ENCODE data around the gene ZNF644. TPM values are rescaled to one million over a fixed set of nuclear protein-coding genes. Genes with fewer than 3 reads are reported as not detected.

Gene ZNF644
- total RNA-seq, 1 experiment from 2014 or later = 55.9 TPM

DNA sequence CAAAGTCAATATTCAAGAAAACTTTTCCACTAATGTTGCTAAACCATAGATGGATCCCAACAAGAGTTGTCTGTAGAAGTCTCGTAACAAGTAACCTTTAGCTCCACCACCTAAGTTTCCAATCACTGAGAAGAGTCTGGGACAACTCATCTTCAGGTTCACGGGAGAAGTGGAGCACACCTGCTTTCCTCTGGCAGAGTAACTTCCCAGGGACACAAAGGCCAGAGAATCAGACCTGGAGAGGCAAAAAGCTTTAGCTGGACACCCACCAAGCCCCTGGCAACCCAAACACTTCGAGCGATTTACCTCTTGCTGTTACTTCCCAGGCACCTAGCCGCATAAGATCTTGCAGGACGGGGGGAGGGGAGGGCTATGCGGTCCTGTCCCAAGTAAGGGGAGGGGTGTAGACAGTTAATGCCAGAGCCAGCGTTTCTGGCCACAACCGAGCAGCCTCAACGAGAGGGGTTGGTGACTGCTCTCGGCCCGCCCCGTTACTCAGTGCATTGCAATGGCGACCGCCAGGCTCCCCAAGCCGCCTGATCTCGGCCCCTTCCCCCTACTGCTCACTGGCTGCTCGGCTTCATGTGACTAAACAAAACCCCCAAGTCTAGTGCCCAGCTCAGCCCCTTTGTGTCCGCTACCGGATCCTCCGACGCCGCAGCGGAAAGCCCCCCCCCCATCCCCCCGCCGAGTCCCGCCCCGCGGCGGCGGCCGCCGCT, 709 bp downstream of the ZNF644 start:
- no peak overlapping the region for H2AFZ ChIP-seq (ENCODE audit: low read depth, low read length, poor library complexity, severe bottlenecking)
- ChIA-PET POLR2A (interaction anchor here (0.7 to 1.3 kb wide), 3 partner anchors 9 to 47 kb away, joined by 4 to 6 read pairs (median 4); no protein-coding TSS in a partner anchor), RAD21 (ENCODE audit: low non-redundant PET in 1 of 2, low total read pairs in 2 of 2, uncharacterized antibody in 2 of 2, unreplicated experiment in 2 of 2) (no interaction called here), CTCF (no interaction called here)
- H3K9me3 ChIP-seq (ENCODE audit: control insufficient read depth in 1 of 2, insufficient read depth in 1 of 2, low read depth in 1 of 2, low read length in 2 of 2) = no peaks in the 10 kb centered on the region
- ATAC-seq = peak; percentile 64
- H3K9ac ChIP-seq (ENCODE audit: low read length) = peak overlapping the region; percentile 90
- H3K27me3 ChIP-seq (ENCODE audit: insufficient read depth, low read length) = no peaks in the 10 kb centered on the region
- H3K27ac ChIP-seq (ENCODE audit: low read depth, low read length) = peak overlapping the region; percentile 96
- H3K4me2 ChIP-seq (ENCODE audit: low read length) = peak overlapping the region; percentile 81
- no TSS peak for BruUV-seq (replicated peaks)
- peaks cover 60% of the 10 kb centered on the region for H3K79me2 ChIP-seq (ENCODE audit: insufficient read depth, low read length)
- TF ChIP-seq JUND (IDR thresholded peaks at IDR 0.05) = no peak
- TF ChIP-seq YY1 (IDR thresholded peaks at IDR 0.05; ENCODE audit: extremely low read depth, insufficient replicate concordance, low read depth, low read length) = peak; percentile 18
- TF ChIP-seq, protein P1, sequence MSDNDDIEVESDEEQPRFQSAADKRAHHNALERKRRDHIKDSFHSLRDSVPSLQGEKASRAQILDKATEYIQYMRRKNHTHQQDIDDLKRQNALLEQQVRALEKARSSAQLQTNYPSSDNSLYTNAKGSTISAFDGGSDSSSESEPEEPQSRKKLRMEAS (IDR thresholded peaks at IDR 0.05) = no peak
- TF ChIP-seq ELF1 (IDR thresholded peaks at IDR 0.05; ENCODE audit: borderline replicate concordance, low read depth) = no peak
- no peak for TF ChIP-seq ZNF274 (IDR thresholded peaks at IDR 0.05; ENCODE audit: low read depth, low read length)
- no peak for TF ChIP-seq CBX3 (IDR thresholded peaks at IDR 0.05; ENCODE audit: low read depth)
- TF ChIP-seq, protein P2, sequence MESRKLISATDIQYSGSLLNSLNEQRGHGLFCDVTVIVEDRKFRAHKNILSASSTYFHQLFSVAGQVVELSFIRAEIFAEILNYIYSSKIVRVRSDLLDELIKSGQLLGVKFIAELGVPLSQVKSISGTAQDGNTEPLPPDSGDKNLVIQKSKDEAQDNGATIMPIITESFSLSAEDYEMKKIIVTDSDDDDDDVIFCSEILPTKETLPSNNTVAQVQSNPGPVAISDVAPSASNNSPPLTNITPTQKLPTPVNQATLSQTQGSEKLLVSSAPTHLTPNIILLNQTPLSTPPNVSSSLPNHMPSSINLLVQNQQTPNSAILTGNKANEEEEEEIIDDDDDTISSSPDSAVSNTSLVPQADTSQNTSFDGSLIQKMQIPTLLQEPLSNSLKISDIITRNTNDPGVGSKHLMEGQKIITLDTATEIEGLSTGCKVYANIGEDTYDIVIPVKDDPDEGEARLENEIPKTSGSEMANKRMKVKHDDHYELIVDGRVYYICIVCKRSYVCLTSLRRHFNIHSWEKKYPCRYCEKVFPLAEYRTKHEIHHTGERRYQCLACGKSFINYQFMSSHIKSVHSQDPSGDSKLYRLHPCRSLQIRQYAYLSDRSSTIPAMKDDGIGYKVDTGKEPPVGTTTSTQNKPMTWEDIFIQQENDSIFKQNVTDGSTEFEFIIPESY (IDR thresholded peaks at IDR 0.05; ENCODE audit: extremely low read depth, insufficient replicate concordance, low read length) = no peak
- TF ChIP-seq EZH2 (IDR thresholded peaks at IDR 0.05) = no peak
- TF ChIP-seq, protein P3, sequence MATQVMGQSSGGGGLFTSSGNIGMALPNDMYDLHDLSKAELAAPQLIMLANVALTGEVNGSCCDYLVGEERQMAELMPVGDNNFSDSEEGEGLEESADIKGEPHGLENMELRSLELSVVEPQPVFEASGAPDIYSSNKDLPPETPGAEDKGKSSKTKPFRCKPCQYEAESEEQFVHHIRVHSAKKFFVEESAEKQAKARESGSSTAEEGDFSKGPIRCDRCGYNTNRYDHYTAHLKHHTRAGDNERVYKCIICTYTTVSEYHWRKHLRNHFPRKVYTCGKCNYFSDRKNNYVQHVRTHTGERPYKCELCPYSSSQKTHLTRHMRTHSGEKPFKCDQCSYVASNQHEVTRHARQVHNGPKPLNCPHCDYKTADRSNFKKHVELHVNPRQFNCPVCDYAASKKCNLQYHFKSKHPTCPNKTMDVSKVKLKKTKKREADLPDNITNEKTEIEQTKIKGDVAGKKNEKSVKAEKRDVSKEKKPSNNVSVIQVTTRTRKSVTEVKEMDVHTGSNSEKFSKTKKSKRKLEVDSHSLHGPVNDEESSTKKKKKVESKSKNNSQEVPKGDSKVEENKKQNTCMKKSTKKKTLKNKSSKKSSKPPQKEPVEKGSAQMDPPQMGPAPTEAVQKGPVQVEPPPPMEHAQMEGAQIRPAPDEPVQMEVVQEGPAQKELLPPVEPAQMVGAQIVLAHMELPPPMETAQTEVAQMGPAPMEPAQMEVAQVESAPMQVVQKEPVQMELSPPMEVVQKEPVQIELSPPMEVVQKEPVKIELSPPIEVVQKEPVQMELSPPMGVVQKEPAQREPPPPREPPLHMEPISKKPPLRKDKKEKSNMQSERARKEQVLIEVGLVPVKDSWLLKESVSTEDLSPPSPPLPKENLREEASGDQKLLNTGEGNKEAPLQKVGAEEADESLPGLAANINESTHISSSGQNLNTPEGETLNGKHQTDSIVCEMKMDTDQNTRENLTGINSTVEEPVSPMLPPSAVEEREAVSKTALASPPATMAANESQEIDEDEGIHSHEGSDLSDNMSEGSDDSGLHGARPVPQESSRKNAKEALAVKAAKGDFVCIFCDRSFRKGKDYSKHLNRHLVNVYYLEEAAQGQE (IDR thresholded peaks at IDR 0.05; ENCODE audit: low read depth) = no peak
- peak; percentile 8 for TF ChIP-seq TCF7L2 (IDR thresholded peaks at IDR 0.05; ENCODE audit: borderline replicate concordance, extremely low read depth, insufficient read depth, insufficient read length)
- DNase-seq (ENCODE audit: low read depth, low spot score) = no peak
- H3K9me2 ChIP-seq (ENCODE audit: insufficient read depth) = no peaks in the 10 kb centered on the region
- intact Hi-C loops (cut with micrococcal nuclease) = loop anchor here (5.0 kb wide), 1 partner anchor 299 kb away; no protein-coding TSS in a partner anchor
- H3K36me3 ChIP-seq (ENCODE audit: control insufficient read depth in 1 of 2, insufficient read depth in 2 of 2, low read length in 2 of 2) = no peaks in the 10 kb centered on the region
- H3K4me3 ChIP-seq (replicated peaks in 1 of 2; ENCODE audit: low read depth in 1 of 2, low read length in 2 of 2) = peak overlapping the region; percentile 51 to 77
- H4K20me1 ChIP-seq (ENCODE audit: insufficient read depth) = peaks cover 2% of the 10 kb centered on the region; the same call in 1 of the 2 replicates
- H3K4me1 ChIP-seq (ENCODE audit: control insufficient read depth in 1 of 2, insufficient read depth in 2 of 2, low read length in 2 of 2) = peaks cover 20 to 52% of the 10 kb centered on the region in 2 experiments
